ENCODE data around the gene LRRC46.

DNA sequence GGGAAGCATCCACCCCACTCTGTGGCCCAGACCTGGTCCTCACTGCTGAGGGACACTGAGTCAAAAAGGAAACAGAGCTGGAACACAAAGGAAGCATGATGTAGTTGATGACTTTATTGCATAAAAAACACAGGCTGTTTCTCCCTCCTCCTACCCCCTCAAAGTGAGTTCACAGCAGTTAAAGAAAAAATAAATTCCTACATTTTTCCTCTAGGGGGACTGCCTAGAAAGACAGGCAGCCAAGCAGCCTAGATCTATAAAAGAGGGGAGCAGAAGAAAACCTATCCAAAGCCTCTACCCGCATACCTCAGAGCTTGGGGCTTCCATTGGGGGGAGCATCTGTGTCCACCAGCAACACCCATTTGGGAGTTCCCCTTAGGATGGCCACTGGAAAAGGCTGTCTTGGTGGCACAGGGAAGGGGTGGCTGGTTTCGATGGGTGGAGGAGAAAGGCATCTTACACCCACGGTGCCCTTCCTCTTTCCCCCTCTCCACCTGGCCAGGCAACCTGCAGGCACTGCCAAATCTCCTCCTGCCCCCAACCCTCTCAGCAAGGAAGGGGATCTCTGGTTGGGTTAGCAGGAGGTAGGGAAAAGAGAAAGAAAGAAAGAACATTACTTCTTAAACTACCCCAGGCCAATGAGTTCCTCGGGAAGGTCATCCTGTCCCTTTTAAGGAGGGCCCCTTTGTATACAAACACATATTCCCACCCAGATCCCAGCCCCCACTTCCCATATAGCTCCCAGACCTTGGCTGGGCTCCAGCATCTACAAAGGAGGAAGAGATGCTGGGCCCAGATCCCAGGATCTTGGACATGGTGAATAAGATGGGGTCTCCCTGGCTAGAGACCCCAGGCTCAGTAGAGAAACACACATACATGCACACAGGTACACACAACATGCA lies 13.6 kb downstream of the LRRC46 start:
- TF ChIP-seq SP1 (IDR thresholded peaks at IDR 0.05) (no peak), FOXM1 (IDR thresholded peaks at IDR 0.05; ENCODE audit: borderline replicate concordance) (no peak), FOXA1 (IDR thresholded peaks at IDR 0.05) (no peak), ARNT (IDR thresholded peaks at IDR 0.05) (no peak), NFRKB (IDR thresholded peaks at IDR 0.05) (no peak), FOXK2 (IDR thresholded peaks at IDR 0.05) (no peak), BHLHE40 (IDR thresholded peaks at IDR 0.05; ENCODE audit: borderline replicate concordance) (no peak), SUZ12 (IDR thresholded peaks at IDR 0.05) (no peak), TARDBP (IDR thresholded peaks at IDR 0.05) (no peak), ZNF384 (IDR thresholded peaks at IDR 0.05) (no peak)

Data from HEK293T (cell line).